ENCODE data around the gene CAPG.
"Not testable (repeated sequence)": the region's sequence is repeated elsewhere in the genome, so short reads cannot be mapped to it uniquely, and the experiment has no call there.

The CAPG gene

GRCh38 chr2:85396531-85397470 is 13.4 kb downstream of the CAPG start:
- no peak for DNase-seq (ENCODE audit: low spot score)

GRCh38 chr2:85395912-85396475 is 14.2 kb downstream of the CAPG start:
- DNase-seq (ENCODE audit: low spot score), result no peak

- no peak for DNase-seq (ENCODE audit: low spot score)
These were observed 15.2 kb downstream of the CAPG start for GRCh38 chr2:85394976-85395375.

GRCh38 chr2:85394261-85394681 is 15.9 kb downstream of the CAPG start:
- DNase-seq (ENCODE audit: low spot score), result no peak

GRCh38 chr2:85393836-85394235 is 16.3 kb downstream of the CAPG start:
- no peak for DNase-seq (ENCODE audit: low spot score)

GRCh38 chr2:85390941-85391669 is 19.1 kb downstream of the CAPG start:
- DNase-seq (ENCODE audit: low spot score), result no peak

GRCh38 chr2:85388878-85389538 is 21.2 kb downstream of the CAPG start:
- no peak for DNase-seq (ENCODE audit: low spot score)

- DNase-seq (ENCODE audit: low spot score), result no peak
These were observed 22.4 kb downstream of the CAPG start for GRCh38 chr2:85387754-85388153.

- DNase-seq (ENCODE audit: low spot score), result no peak
These were observed 24.4 kb downstream of the CAPG start for GRCh38 chr2:85385746-85386145.

GRCh38 chr2:85383850-85384249 is 26.3 kb downstream of the CAPG start:
- no peak for DNase-seq (ENCODE audit: low spot score)

- not testable (repeated sequence) for DNase-seq (ENCODE audit: low spot score)
These were observed 27.0 kb downstream of the CAPG start for GRCh38 chr2:85383151-85383550.

- no peak for DNase-seq (ENCODE audit: low spot score)
These were observed 30.1 kb downstream of the CAPG start for GRCh38 chr2:85380048-85380447.

- DNase-seq (ENCODE audit: low spot score), result no peak
These were observed 31.9 kb downstream of the CAPG start for GRCh38 chr2:85378257-85378656.

- no peak for DNase-seq (ENCODE audit: low spot score)
These were observed 33.1 kb downstream of the CAPG start for GRCh38 chr2:85377083-85377482.

- no peak for DNase-seq (ENCODE audit: low spot score)
These were observed 33.7 kb downstream of the CAPG start for GRCh38 chr2:85376291-85377065.

GRCh38 chr2:85371045-85371444 is 39.1 kb downstream of the CAPG start:
- no peak for DNase-seq (ENCODE audit: low spot score)

- no peak for DNase-seq (ENCODE audit: low spot score)
These were observed 40.7 kb downstream of the CAPG start for GRCh38 chr2:85369500-85369899.

- DNase-seq (ENCODE audit: low spot score), result no peak
These were observed 41.2 kb downstream of the CAPG start for GRCh38 chr2:85368921-85369320.

- no peak for DNase-seq (ENCODE audit: low spot score)
These were observed 43.0 kb downstream of the CAPG start for GRCh38 chr2:85367180-85367579.

GRCh38 chr2:85362653-85363387 is 47.3 kb downstream of the CAPG start:
- not testable (repeated sequence) for DNase-seq (ENCODE audit: low spot score)

GRCh38 chr2:85357736-85358135 is 52.4 kb downstream of the CAPG start:
- DNase-seq (ENCODE audit: low spot score), result no peak
